PC-3 (cell line): ENCODE results near the gene DBNL. TPM values are rescaled to one million over a fixed set of nuclear protein-coding genes. Genes with fewer than 3 reads are reported as not detected.

ENCODE experiments used
- ATAC-seq: fragments of 200-7000 bp; cut with Tn5 transposase; 2 replicates; pipeline ENCODE4 v1.9.1; 2020; ENCODE audit warnings: mild to moderate bottlenecking, moderate library complexity
- BruUV-seq: library from RNA; stranded (reverse); fragments of 400-500 nt; replicated peaks from 2 replicates; lab custom pipeline; 2021; lab: Mats Ljungman, UMichigan
- CTCF ChIA-PET: fragments of 300-600 bp; sonication (Branson Sonifier 250); formaldehyde crosslinking; loops from one replicate; lab custom pipeline; 2022; ENCODE audit warnings: antibody characterized with exemption; lab: Charles Lee
- POLR2A ChIA-PET: fragments of 300-600 bp; sonication (Branson Sonifier 250); formaldehyde crosslinking; loops from one replicate; lab custom pipeline; 2022; ENCODE audit warnings: antibody characterized with exemption; ENCODE audit not compliant: unreplicated experiment; lab: Charles Lee
- DNase-seq: peaks from one replicate; pipeline ENCODE4 v3.0.0-alpha.2; 2015
- H2AFZ ChIP-seq: fragments of 300-600 bp; sonication (generic); 2 replicates; pipeline ENCODE4 v1.6.0; 2016; ENCODE audit warnings: antibody characterized with exemption, low read length
- H3F3A ChIP-seq: fragments of 300-600 bp; sonication (generic); one replicate; pipeline ENCODE4 v1.6.0; 2017; ENCODE audit warnings: antibody characterized with exemption, low read length, control low read depth, mild to moderate bottlenecking; ENCODE audit not compliant: unreplicated experiment
- H3K27ac ChIP-seq: fragments of 300-600 bp; sonication (generic); 2 replicates; pipeline ENCODE4 v1.5.1; 2016; ENCODE audit warnings: mild to moderate bottlenecking, low read length
- H3K27me3 ChIP-seq: fragments of 300-600 bp; sonication (generic); 2 replicates; pipeline ENCODE4 v1.6.1; 2016; ENCODE audit warnings: low read length, mixed read lengths
- H3K36me3 ChIP-seq: fragments of 300-600 bp; sonication (generic); 2 replicates; pipeline ENCODE4 v1.6.1; 2016; ENCODE audit warnings: low read depth, mixed run types, low read length, mixed read lengths
- H3K4me1 ChIP-seq: fragments of 300-600 bp; sonication (generic); 2 replicates; pipeline ENCODE4 v1.5.1; 2016; ENCODE audit warnings: low read length; ENCODE audit not compliant: insufficient read depth
- H3K4me2 ChIP-seq: fragments of 300-600 bp; sonication (generic); 2 replicates; pipeline ENCODE4 v1.6.0; 2016; ENCODE audit warnings: low read length
- H3K4me3 ChIP-seq: fragments of 300-600 bp; sonication (generic); 2 replicates; pipeline ENCODE4 v1.5.1; 2016; ENCODE audit warnings: mild to moderate bottlenecking, low read length, mixed read lengths
- H3K79me2 ChIP-seq: fragments of 300-600 bp; sonication (generic); 2 replicates; pipeline ENCODE4 v1.6.1; 2017; ENCODE audit warnings: low read length, mixed read lengths
- H3K9ac ChIP-seq: fragments of 300-600 bp; sonication (generic); 2 replicates; pipeline ENCODE4 v1.6.0; 2016; ENCODE audit warnings: mild to moderate bottlenecking, low read length
- H3K9me2 ChIP-seq: fragments of 300-600 bp; sonication (generic); replicated peaks from 2 replicates; pipeline ENCODE4 v1.6.1; 2016; ENCODE audit warnings: mixed run types, low read length, mixed read lengths
- H3K9me3 ChIP-seq: fragments of 300-600 bp; sonication (generic); 2 replicates; pipeline ENCODE4 v1.6.1; 2016; ENCODE audit warnings: low read length, mixed read lengths
- H4K20me1 ChIP-seq: fragments of 300-600 bp; sonication (generic); 2 replicates; pipeline ENCODE4 v1.6.1; 2016; ENCODE audit warnings: low read length, mixed read lengths
- CTCF ChIP-seq: fragments of 300-600 bp; sonication (generic); conservative IDR thresholded peaks from 2 replicates; pipeline ENCODE4 v1.5.1; 2017; ENCODE audit warnings: antibody characterized with exemption, low read depth, mild to moderate bottlenecking, low read length
- EZH2 ChIP-seq: fragments of 300-600 bp; sonication (generic); IDR thresholded peaks from one replicate; pipeline ENCODE4 v1.6.1; 2017; ENCODE audit warnings: antibody characterized with exemption, mild to moderate bottlenecking, low read length; ENCODE audit not compliant: unreplicated experiment
- EZH2phosphoT487 ChIP-seq: fragments of 300-600 bp; sonication (generic); IDR thresholded peaks from 2 replicates; pipeline ENCODE4 v1.6.1; 2018; ENCODE audit warnings: mild to moderate bottlenecking, antibody characterized with exemption, low read length, borderline replicate concordance
- intact Hi-C: fragments of 100-400 bp; cut with micrococcal nuclease; formaldehyde crosslinking; loops from 2 replicates; pipeline ENCODE4 v1.9.0; 2023
- total RNA-seq: library from RNA; depleted of rRNA; stranded (reverse); fragments of >200 nt; gene quantifications from 2 replicates; pipeline ENCODE4 v1.2.3, GENCODE V29; 2014

DBNL gene
- total RNA-seq, 1 experiment from 2014 or later: 108 TPM

DNA sequence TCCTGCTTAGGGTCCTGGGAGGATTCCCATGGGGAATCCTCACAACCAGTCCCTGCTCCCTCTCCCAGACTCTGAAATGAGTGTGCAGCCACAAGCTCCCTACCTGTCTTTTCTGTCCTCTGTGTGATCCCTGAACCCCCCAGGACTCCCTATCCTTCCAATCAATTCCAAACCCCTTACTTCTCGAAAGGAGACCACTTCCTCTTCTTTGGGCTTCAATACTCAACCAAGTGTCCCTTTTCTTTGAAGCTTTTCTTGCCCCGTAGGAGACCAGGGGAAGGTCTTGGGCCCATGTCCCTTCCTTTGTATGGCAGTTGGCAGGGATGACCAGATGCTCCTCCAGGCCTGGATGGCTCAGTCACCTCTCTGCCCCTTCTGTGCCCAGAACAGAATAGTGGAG is 61.3 kb downstream of the DBNL start:
- Histone ChIP-seq H2AFZ (no peak overlapping the region), H3K4me3 (no peak overlapping the region), H3K4me1 (no peaks in the 10 kb centered on the region), H4K20me1 (no peaks in the 10 kb centered on the region), H3K36me3 (no peaks in the 10 kb centered on the region), H3F3A (no peaks in the 10 kb centered on the region), H3K79me2 (no peaks in the 10 kb centered on the region), H3K9me2 (no peaks in the 10 kb centered on the region), H3K27ac (no peak overlapping the region), H3K4me2 (no peak overlapping the region), H3K9me3 (no peaks in the 10 kb centered on the region), H3K9ac (no peak overlapping the region), H3K27me3 (no peaks in the 10 kb centered on the region)
- intact Hi-C loops: no loop called here
- ATAC-seq (no peak; the same call in 1 of the 2 replicates), DNase-seq (no peak)
- no TSS peak for BruUV-seq
- CTCF ChIA-PET: no interaction called here
- no peak for TF ChIP-seq EZH2
- TF ChIP-seq CTCF: no peak
- no peak for TF ChIP-seq EZH2phosphoT487
- POLR2A ChIA-PET: interaction anchor here (0.5 kb wide), 1 partner anchor 16 kb away, joined by 40 read pairs; no protein-coding TSS in a partner anchor

DNA sequence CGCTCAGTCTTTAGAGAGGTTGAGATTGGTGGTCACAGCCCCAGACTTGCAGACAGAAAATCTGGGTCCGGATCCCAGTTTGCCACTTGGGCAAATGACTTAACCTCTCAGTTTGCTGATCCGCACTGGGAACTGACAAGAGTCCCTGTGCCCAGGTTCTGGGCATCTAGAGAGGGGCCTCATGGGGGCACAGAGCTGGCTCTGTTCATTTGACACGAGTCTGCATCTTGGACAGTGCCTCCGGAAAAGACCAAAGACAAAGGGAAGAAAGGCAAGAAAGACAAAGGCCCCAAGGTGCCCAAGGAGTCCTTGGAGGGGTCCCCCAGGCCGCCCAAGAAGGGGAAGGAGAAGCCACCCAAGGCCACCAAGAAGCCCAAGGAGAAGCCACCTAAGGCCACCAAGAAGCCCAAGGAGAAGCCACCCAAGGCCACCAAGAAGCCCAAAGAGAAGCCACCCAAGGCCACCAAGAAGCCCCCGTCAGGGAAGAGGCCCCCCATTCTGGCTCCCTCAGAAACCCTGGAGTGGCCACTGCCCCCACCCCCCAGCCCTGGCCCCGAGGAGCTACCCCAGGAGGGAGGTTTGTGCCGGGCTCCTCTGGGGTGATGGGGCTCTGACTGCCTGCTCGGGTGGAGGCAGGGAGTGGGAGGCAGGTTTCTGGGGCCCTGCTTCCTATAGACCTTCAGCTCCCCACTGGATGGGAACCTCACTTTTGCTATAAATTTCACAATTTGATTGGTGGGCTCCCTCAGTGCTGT is 62.0 kb downstream of the DBNL start:
- no peaks in the 10 kb centered on the region for H3K9me3 ChIP-seq
- no peaks in the 10 kb centered on the region for H4K20me1 ChIP-seq
- H3K4me1 ChIP-seq: no peaks in the 10 kb centered on the region
- H3K79me2 ChIP-seq: no peaks in the 10 kb centered on the region
- DNase-seq (no peak), ATAC-seq (no peak)
- H3K27ac ChIP-seq: no peak overlapping the region
- H3K36me3 ChIP-seq: no peaks in the 10 kb centered on the region
- no peaks in the 10 kb centered on the region for H3K9me2 ChIP-seq
- ChIA-PET POLR2A (no interaction called here), CTCF (no interaction called here)
- no peaks in the 10 kb centered on the region for H3F3A ChIP-seq
- TF ChIP-seq EZH2phosphoT487 (no peak), EZH2 (no peak), CTCF (no peak)
- intact Hi-C loops: no loop called here
- no peaks in the 10 kb centered on the region for H3K27me3 ChIP-seq
- no peak overlapping the region for H2AFZ ChIP-seq
- H3K9ac ChIP-seq: no peak overlapping the region
- H3K4me2 ChIP-seq: no peak overlapping the region
- BruUV-seq: no TSS peak
- H3K4me3 ChIP-seq: no peak overlapping the region
